Psoas muscle (tissue), 8 donors: Measurements from ENCODE around the gene ARHGEF16. TPM values are rescaled to one million over a fixed set of nuclear protein-coding genes. Genes with fewer than 3 reads are reported as not detected.

Source experiments
- ATAC-seq, 4 donors: fragments of 200-7000 bp; cut with Tn5 transposase; one replicate each; pipeline ENCODE4 v1.9.1; 2020; ENCODE audit warnings: moderate library complexity in 3 of 4, mild to moderate bottlenecking in 2 of 4
- DNase-seq, 2 donors: peaks; one replicate each; pipeline ENCODE4 v3.0.0-alpha.2; 2020
- H3K27ac ChIP-seq: fragments of 200-600 bp; one replicate; pipeline ENCODE4 v1.8.0; 2022
- H3K27me3 ChIP-seq, 3 donors: fragments of 200-600 bp in 1 of 3; one replicate each; pipeline versions ENCODE4 v1.6.1 to v1.8.0; 2013 to 2022; ENCODE audit warnings: low read length in 2 of 3, mild to moderate bottlenecking in 2 of 3, moderate library complexity in 1 of 3; ENCODE audit not compliant: insufficient read depth in 3 of 3
- H3K36me3 ChIP-seq, 2 donors: fragments of 200-600 bp in 1 of 2; one replicate each; pipeline versions ENCODE4 v1.6.1 to v1.8.0; 2013 to 2022; ENCODE audit warnings: low read depth in 1 of 2, mild to moderate bottlenecking in 1 of 2, moderate library complexity in 1 of 2; ENCODE audit not compliant: insufficient read depth in 1 of 2
- H3K4me1 ChIP-seq: fragments of 200-600 bp; one replicate; pipeline ENCODE4 v1.8.0; 2022
- H3K4me3 ChIP-seq: fragments of 200-600 bp; one replicate; pipeline ENCODE4 v1.8.0; 2022; ENCODE audit warnings: mild to moderate bottlenecking
- H3K9me3 ChIP-seq: fragments of 200-600 bp; one replicate; pipeline ENCODE4 v1.8.0; 2022
- CTCF ChIP-seq: fragments of 200-600 bp; IDR thresholded peaks from one replicate; pipeline ENCODE4 v1.8.0; 2022; ENCODE audit warnings: antibody characterized with exemption
- WGBS, 3 donors: extraction: QIAGEN DNeasy Blood & Tissue Kit; methylation state at CpG; one replicate each; pipeline versions ENCODE4 v1.1.6 to v1.1.7; 2013; 5-methylcytosine and 5-hydroxymethylcytosine counted together
- intact Hi-C, 2 donors: fragments of 100-400 bp; cut with DNase I; formaldehyde crosslinking; loops; one replicate each; pipeline versions ENCODE4 v1.11.0 to v1.14.2; 2022
- polyA plus RNA-seq, 3 donors: library from polyadenylated mRNA; stranded (reverse); fragments of 200-250 nt; gene quantifications; one replicate each; pipeline ENCODE4 v1.2.3, GENCODE V29; 2013
- total RNA-seq, 4 donors: library from RNA; stranded (reverse); fragmentation: NEBNext Ultra II Directional in 2 of 4; extraction: Animal tissue kit (Norgen Biotek cat#: 25700) in 2 of 4; gene quantifications; one replicate each; pipeline versions ENCODE4 v1.2.1 to v1.2.4, GENCODE V29; 2021 to 2023
- donor health status: healthy with polysubstance abuse.
- donor health status: DM: no; HTN: no; CAD: no; lungs with moderate emphysema.
- donor health status: Bipolar disorder and iron deficiency.
- donor health status: healthy.
- donor health status: DM: yes; HTN: yes; CAD: no.
- donor health status: DM: no; HTN: no; CAD: no.
- donor health status: DM: no; HTN: no; CAD: no.
- donor health status: DM: yes; HTN: yes; CAD: no.

ARHGEF16 gene
- total and polyA plus RNA-seq, 7 donors, result 0.29 to 0.56 (median 0.51) TPM

DNA sequence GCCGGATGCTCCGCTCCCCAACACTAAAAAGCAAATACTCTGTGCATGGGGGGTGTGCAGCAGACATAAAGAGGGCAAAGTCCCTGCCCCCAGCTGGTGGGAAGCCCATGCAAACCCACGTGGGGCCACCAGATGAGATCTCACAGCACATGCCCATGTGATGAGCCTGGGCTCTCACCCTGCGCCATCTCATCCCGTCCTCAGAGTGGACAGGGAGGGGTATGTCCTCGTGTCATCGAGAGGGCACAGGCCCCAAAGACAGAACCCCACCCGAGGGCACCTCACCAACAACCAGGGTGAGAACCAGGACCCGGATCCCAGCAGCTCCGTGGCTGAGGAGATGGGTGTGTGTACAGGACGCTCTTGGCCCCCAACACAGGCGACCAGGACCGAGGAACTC lies 25.1 kb upstream of the ARHGEF16 start:
- 84 to 87% (median 84%) methylated on average over 13 of the region's 13 CpGs for WGBS, 3 donors
- DNase-seq, result peak in 1 of 2 donors; percentile 47
- no peak for TF ChIP-seq CTCF
- Histone ChIP-seq H3K4me3 (no peak overlapping the region), H3K9me3 (no peaks in the 10 kb centered on the region), H3K36me3 (no peaks in the 10 kb centered on the region), H3K4me1 (no peaks in the 10 kb centered on the region), H3K27ac (no peak overlapping the region), H3K27me3 (peaks cover 0 to 4% (median 2%) of the 10 kb centered on the region in 3 donors)
- intact Hi-C loops, result loop anchor here (5.0 to 10.0 kb wide), 3 partner anchors 145 to 1007 kb away; no protein-coding TSS in a partner anchor
- no peak for ATAC-seq

DNA sequence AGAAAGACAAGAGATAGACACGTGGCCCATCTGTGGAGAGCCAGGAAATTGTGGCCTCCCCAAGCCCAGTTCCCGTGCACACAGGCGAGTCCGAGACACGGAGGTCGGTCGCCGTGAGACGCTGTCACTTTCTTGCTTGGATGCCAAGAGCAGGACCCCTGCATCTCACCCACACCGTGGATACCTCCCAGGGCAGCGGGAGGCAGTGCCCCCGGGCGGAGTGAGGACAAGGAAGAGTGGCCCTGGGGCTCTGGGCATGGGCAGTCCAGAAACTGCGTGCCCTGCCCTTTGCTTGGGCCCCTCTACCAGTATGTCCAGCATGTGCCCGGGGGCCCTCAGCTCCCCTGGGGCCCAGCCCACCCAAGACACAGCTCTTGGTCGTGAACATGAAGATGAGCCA lies 24.7 kb upstream of the ARHGEF16 start:
- WGBS, 3 donors, result 85 to 89% (median 86%) methylated on average over 16 of the region's 16 CpGs
- ATAC-seq (no peak), DNase-seq (no peak)
- H3K9me3 ChIP-seq, result no peaks in the 10 kb centered on the region
- H3K4me1 ChIP-seq, result no peaks in the 10 kb centered on the region
- no peak overlapping the region for H3K27ac ChIP-seq
- intact Hi-C loops, result loop anchor here (5.0 to 10.0 kb wide), 3 partner anchors 145 to 1007 kb away; no protein-coding TSS in a partner anchor
- no peaks in the 10 kb centered on the region for H3K36me3 ChIP-seq
- no peak overlapping the region for H3K4me3 ChIP-seq
- TF ChIP-seq CTCF, result no peak
- H3K27me3 ChIP-seq, result peaks cover 0 to 9% (median 2%) of the 10 kb centered on the region in 3 donors

DNA sequence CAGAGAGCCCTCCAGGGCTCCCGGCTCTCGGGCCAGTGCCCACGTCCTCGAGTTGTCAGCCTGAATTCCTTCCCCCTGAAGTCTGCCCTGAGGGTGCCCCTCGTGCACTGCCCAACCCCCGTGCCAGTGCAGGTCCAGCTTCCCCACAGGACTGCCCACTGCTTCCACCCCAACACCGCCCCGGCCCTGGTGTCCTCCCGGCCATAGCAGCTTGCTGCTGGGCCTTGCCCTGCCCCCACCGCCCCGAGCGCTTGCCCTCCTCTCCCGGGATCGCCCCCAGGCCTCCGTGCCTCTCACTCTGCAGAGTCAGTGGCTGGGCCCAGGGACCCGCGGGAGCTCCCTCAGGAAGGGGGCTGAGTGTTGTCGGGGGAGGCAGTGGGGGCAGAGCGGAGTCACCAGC lies 24.1 kb upstream of the ARHGEF16 start:
- intact Hi-C loops, result no loop called here
- no peak for ATAC-seq
- no peak for TF ChIP-seq CTCF
- WGBS, 3 donors, result 81 to 86% (median 84%) methylated on average over 19 of the region's 19 CpGs
- no peak for DNase-seq
- Histone ChIP-seq H3K27me3 (peaks cover 0 to 9% (median 2%) of the 10 kb centered on the region in 3 donors), H3K27ac (no peak overlapping the region), H3K4me3 (no peak overlapping the region), H3K36me3 (no peaks in the 10 kb centered on the region), H3K4me1 (no peaks in the 10 kb centered on the region), H3K9me3 (no peaks in the 10 kb centered on the region)

DNA sequence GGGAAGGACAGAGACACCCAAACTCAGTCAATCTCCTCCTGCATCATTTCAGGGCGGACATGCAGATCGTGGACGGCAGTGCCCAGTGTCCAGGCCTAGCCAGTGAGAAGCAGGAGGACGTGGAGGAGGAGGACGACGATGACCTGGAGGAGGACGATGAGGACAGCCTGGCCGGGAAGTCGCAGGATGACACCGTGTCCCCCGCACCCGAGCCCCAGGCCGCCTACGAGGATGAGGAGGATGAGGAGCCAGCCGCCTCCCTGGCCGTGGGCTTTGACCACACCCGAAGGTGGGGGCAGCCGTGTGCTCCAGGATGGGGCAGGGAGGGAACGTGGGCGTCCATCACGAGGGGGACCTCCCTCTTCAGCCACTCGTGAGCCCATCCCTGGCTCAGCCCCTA lies 23.6 kb upstream of the ARHGEF16 start:
- ATAC-seq (no peak), DNase-seq (peak in 1 of 2 donors; percentile 46)
- Histone ChIP-seq H3K27me3 (peaks cover 0 to 9% (median 2%) of the 10 kb centered on the region in 3 donors), H3K27ac (no peak overlapping the region), H3K9me3 (no peaks in the 10 kb centered on the region), H3K36me3 (no peaks in the 10 kb centered on the region), H3K4me3 (no peak overlapping the region), H3K4me1 (no peaks in the 10 kb centered on the region)
- TF ChIP-seq CTCF, result no peak
- intact Hi-C loops, result no loop called here
- 80 to 87% (median 85%) methylated on average over 22 of the region's 22 CpGs for WGBS, 3 donors

- WGBS, 3 donors, result 48 to 61% (median 52%) methylated on average over 7 to 12 of the region's 12 CpGs
- H3K36me3 ChIP-seq, result no peaks in the 10 kb centered on the region
- no peak for TF ChIP-seq CTCF
- no peak overlapping the region for H3K27ac ChIP-seq
- H3K27me3 ChIP-seq, result peaks cover 0 to 9% (median 2%) of the 10 kb centered on the region in 3 donors
- no peak overlapping the region for H3K4me3 ChIP-seq
- ATAC-seq (no peak), DNase-seq (peak in 1 of 2 donors; percentile 42)
- H3K4me1 ChIP-seq, result no peaks in the 10 kb centered on the region
- H3K9me3 ChIP-seq, result no peaks in the 10 kb centered on the region
- intact Hi-C loops, result no loop called here
Observed at GRCh38 chr1:3431266-3431665, 23.2 kb upstream of the ARHGEF16 start.
